Activated T-cell treated with anti-CD3 and anti-CD28 coated beads, Interleukin-2, amount 50 U/mL, for 4 hours (primary cell): Measurements from ENCODE around the gene FBXL7. TPM values are rescaled to one million over a fixed set of nuclear protein-coding genes. Genes with fewer than 3 reads are reported as not detected.

Experiments used
- ATAC-seq, 2 donors: fragments of 200-7000 bp; cut with Tn5 transposase; one replicate each; pipeline ENCODE4 v1.10.0; 2021
- DNase-seq: peaks from one replicate; pipeline ENCODE4 v3.0.0-alpha.2; 2020
- H3K27me3 Mint-ChIP-seq: one replicate; pipeline ENCODE4 v1.8.0; 2021; ENCODE audit warnings: low read depth, mixed read lengths
- H3K36me3 Mint-ChIP-seq: one replicate; pipeline ENCODE4 v1.8.0; 2022; ENCODE audit warnings: mixed read lengths; ENCODE audit not compliant: insufficient read depth
- H3K4me1 Mint-ChIP-seq: one replicate; pipeline ENCODE4 v1.8.0; 2021; ENCODE audit warnings: low read depth, mixed read lengths
- H3K4me3 Mint-ChIP-seq: one replicate; pipeline ENCODE4 v1.8.0; 2021; ENCODE audit warnings: mild to moderate bottlenecking, moderate library complexity, mixed read lengths
- H3K9me3 Mint-ChIP-seq: one replicate; pipeline ENCODE4 v1.8.0; 2021; ENCODE audit warnings: mixed read lengths
- total RNA-seq, 3 donors: library from RNA; stranded (reverse); gene quantifications; one replicate each; pipeline ENCODE4 v1.2.1, GENCODE V29; 2021

FBXL7 gene
- total RNA-seq, 3 donors from 2014 or later = not detected

DNA sequence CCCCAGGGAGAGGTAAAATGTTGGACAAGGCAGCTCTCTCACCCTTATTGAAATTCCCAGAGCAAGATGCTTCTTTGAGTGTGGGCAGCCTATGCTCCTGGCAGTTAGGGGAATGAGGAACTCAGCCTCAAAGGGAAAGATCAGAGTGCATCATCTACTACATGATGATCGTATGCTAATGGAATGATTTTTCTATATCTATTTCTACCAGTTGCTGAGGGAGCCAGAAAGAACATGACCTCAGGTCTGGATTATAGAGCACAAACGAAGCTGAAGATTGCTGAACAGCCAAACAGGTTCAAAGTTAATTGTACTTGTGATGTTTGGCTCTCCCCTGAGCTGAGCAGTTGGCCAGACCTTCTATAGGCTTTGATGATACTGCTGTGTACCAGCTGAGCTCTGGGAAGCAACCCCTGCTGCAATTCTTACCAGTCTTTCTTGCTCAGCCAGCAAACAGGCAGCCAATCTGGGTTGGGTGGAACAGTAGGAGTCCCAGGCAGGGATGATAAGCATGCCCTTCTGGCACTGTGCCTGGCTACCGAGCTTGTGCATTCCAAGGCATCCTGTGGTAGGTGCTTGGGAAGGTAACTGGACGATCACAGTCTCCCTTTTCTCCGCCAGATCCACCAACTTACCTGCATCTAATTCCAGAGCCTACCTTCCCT lies 10.3 kb upstream of the FBXL7 start:
- Mint-ChIP-seq H3K36me3 (no peaks in the 10 kb centered on the region), H3K4me3 (no peak overlapping the region), H3K27me3 (no peaks in the 10 kb centered on the region), H3K4me1 (no peaks in the 10 kb centered on the region), H3K9me3 (peaks cover 7% of the 10 kb centered on the region)
- ATAC-seq (no peak), DNase-seq (no peak)

- peaks cover under 1% of the 10 kb centered on the region for H3K27me3 Mint-ChIP-seq
- ATAC-seq = no peak
- no peaks in the 10 kb centered on the region for H3K4me1 Mint-ChIP-seq
- no peak for DNase-seq
- H3K9me3 Mint-ChIP-seq = peaks cover 7% of the 10 kb centered on the region
- no peaks in the 10 kb centered on the region for H3K36me3 Mint-ChIP-seq
- no peak overlapping the region for H3K4me3 Mint-ChIP-seq
Observed at GRCh38 chr5:15492545-15492944, 7.4 kb upstream of the FBXL7 start.

- H3K36me3 Mint-ChIP-seq = no peaks in the 10 kb centered on the region
- no peak for ATAC-seq
- H3K9me3 Mint-ChIP-seq = peaks cover 7% of the 10 kb centered on the region
- H3K4me1 Mint-ChIP-seq = no peaks in the 10 kb centered on the region
- H3K27me3 Mint-ChIP-seq = peaks cover 10% of the 10 kb centered on the region
- no peak for DNase-seq
- H3K4me3 Mint-ChIP-seq = no peak overlapping the region
Observed at GRCh38 chr5:15493501-15493900, 6.5 kb upstream of the FBXL7 start.

DNA sequence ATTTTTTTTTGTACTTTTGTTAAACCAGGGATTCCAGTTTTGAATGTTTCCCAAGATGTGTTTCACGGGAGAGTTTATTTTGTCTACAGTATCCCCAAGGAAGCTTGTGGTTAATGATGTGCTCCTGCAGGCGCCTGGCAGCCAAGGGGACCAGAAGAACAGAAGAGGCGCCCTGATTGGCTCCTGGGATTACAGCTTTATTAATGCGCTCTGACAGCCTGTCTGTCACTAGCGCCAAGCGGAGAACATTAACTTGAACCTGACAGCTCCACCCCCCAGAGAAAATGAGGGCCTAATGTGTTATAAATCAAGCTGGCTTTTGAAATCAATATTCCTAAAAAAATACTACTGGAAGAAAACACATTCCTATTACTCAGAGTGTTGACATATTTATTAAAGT lies 5.0 kb upstream of the FBXL7 start:
- ATAC-seq (no peak), DNase-seq (no peak)
- Mint-ChIP-seq H3K9me3 (peaks cover 7% of the 10 kb centered on the region), H3K36me3 (no peaks in the 10 kb centered on the region), H3K4me1 (no peaks in the 10 kb centered on the region), H3K27me3 (peaks cover 20% of the 10 kb centered on the region), H3K4me3 (no peak overlapping the region)

DNA sequence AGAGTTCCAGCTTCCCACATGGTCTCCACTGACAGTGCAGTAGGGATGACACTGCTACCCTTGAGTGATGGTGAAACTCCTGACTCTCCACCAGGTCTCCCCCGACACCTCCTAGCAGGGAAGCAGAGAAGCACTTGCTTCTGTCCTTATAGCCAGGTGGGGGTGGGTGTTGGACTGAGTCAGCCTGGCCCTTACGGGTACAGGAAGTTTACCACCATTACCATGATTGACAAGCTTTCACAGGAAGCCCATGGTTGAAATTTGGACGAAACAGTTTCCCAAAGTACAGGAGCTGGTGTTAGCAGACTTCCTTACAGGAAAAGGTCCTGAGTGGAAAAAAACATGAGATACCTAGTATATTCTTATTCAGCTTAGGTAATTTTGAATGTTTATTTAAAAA lies 3.1 kb upstream of the FBXL7 start:
- ATAC-seq (no peak), DNase-seq (no peak)
- Mint-ChIP-seq H3K4me3 (no peak overlapping the region), H3K4me1 (no peaks in the 10 kb centered on the region), H3K36me3 (no peaks in the 10 kb centered on the region), H3K9me3 (peaks cover 7% of the 10 kb centered on the region), H3K27me3 (peaks cover 32% of the 10 kb centered on the region)

- Mint-ChIP-seq H3K9me3 (peaks cover 6% of the 10 kb centered on the region), H3K36me3 (no peaks in the 10 kb centered on the region), H3K27me3 (peaks cover 37% of the 10 kb centered on the region), H3K4me3 (no peak overlapping the region), H3K4me1 (no peaks in the 10 kb centered on the region)
- DNase-seq (no peak), ATAC-seq (peak in 1 of 2 donors; percentile 18)
Observed at GRCh38 chr5:15500325-15501001, 483 bp downstream of the FBXL7 start.

GRCh38 chr5:15501091-15501791 lies 1.3 kb downstream of the FBXL7 start:
- ATAC-seq = no peak
- H3K4me1 Mint-ChIP-seq = no peaks in the 10 kb centered on the region

GRCh38 chr5:15502208-15502607 lies 2.2 kb downstream of the FBXL7 start:
- Mint-ChIP-seq H3K36me3 (no peaks in the 10 kb centered on the region), H3K27me3 (peaks cover 37% of the 10 kb centered on the region), H3K4me3 (no peak overlapping the region), H3K4me1 (no peaks in the 10 kb centered on the region), H3K9me3 (peaks cover 9% of the 10 kb centered on the region)
- DNase-seq (no peak), ATAC-seq (no peak)

More at GRCh38 chr5:15501091-15501791, 1.3 kb downstream of the FBXL7 start:
- Mint-ChIP-seq H3K9me3 (peaks cover 6% of the 10 kb centered on the region), H3K36me3 (no peaks in the 10 kb centered on the region), H3K27me3 (peaks cover 37% of the 10 kb centered on the region), H3K4me3 (no peak overlapping the region)
- no peak for DNase-seq

DNA sequence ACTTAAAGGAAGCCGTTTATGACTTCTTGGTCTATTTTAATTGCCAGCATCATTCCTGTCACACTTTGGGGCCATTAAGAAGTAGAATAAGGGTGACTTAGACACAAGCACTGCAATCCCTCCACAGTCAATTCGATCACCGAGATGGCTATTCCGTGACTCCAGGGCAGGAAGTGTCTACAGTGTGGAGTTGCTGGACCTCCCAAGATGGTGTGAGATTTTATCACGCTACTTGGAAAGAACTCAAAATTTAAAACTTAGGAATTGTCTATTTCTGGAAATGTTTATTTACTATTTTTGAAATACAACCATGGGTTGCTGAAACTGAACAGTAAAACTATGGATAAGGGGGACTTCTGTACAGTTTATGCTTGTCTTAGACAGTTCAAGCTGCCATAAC lies 6.2 kb downstream of the FBXL7 start:
- Mint-ChIP-seq H3K27me3 (peaks cover 10% of the 10 kb centered on the region), H3K4me3 (no peak overlapping the region), H3K36me3 (no peaks in the 10 kb centered on the region), H3K4me1 (no peaks in the 10 kb centered on the region), H3K9me3 (peaks cover 9% of the 10 kb centered on the region)
- no peak for DNase-seq
- no peak for ATAC-seq

- H3K4me1 Mint-ChIP-seq = no peaks in the 10 kb centered on the region
- ATAC-seq (no peak), DNase-seq (no peak)
- H3K9me3 Mint-ChIP-seq = peaks cover 9% of the 10 kb centered on the region
- H3K27me3 Mint-ChIP-seq = peaks cover 4% of the 10 kb centered on the region
- H3K36me3 Mint-ChIP-seq = no peaks in the 10 kb centered on the region
- H3K4me3 Mint-ChIP-seq = no peak overlapping the region
Observed at GRCh38 chr5:15506897-15507296, 6.9 kb downstream of the FBXL7 start.

DNA sequence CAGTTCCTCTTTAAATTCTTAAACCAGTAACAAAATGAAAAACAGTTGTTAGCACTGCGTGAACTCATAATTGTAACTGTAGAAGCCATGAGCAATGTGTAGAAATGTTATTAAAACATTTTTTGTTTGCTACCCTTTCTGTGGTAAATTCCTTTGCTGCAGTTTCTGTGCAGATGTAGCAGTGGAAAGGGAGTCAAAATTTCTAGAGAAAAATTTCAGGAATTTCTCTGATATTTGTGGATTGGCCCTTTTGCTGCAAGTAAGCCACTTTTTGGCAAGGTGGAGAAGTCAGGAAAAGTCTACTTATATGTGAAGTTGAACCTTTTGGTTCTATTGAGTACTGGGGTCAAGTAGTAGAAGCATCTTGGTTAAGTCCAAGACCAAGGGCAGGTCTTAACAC lies 10.1 kb downstream of the FBXL7 start:
- no peaks in the 10 kb centered on the region for H3K36me3 Mint-ChIP-seq
- ATAC-seq (no peak), DNase-seq (no peak)
- H3K27me3 Mint-ChIP-seq = no peaks in the 10 kb centered on the region
- H3K9me3 Mint-ChIP-seq = peaks cover 3% of the 10 kb centered on the region
- no peak overlapping the region for H3K4me3 Mint-ChIP-seq
- no peaks in the 10 kb centered on the region for H3K4me1 Mint-ChIP-seq

DNA sequence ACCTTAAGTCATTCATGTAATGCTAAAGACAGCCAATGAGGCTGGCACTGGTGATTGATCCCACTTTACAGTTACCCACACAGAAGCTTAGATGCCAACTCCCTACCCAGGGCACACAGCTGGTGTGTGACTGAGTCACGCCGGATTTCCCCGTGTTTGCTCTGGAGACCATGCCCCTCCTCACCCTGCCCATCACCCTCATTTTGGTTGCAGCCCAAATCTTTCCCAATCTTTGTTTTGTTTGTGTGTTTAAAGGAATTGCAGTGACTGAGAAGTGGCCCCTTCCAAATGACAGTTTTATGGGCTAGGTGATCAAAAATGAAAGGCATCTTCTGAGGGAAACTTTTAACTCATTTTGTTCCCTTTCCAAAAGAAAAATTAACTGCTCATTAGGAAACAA lies 10.9 kb downstream of the FBXL7 start:
- no peaks in the 10 kb centered on the region for H3K27me3 Mint-ChIP-seq
- no peaks in the 10 kb centered on the region for H3K36me3 Mint-ChIP-seq
- H3K4me1 Mint-ChIP-seq = no peaks in the 10 kb centered on the region
- DNase-seq (no peak), ATAC-seq (no peak)
- peaks cover 3% of the 10 kb centered on the region for H3K9me3 Mint-ChIP-seq
- H3K4me3 Mint-ChIP-seq = no peak overlapping the region

- no peaks in the 10 kb centered on the region for H3K27me3 Mint-ChIP-seq
- H3K4me3 Mint-ChIP-seq = no peak overlapping the region
- no peaks in the 10 kb centered on the region for H3K9me3 Mint-ChIP-seq
- no peaks in the 10 kb centered on the region for H3K36me3 Mint-ChIP-seq
- ATAC-seq (no peak), DNase-seq (no peak)
- H3K4me1 Mint-ChIP-seq = no peaks in the 10 kb centered on the region
Observed at GRCh38 chr5:15513431-15513830, 13.5 kb downstream of the FBXL7 start.

DNA sequence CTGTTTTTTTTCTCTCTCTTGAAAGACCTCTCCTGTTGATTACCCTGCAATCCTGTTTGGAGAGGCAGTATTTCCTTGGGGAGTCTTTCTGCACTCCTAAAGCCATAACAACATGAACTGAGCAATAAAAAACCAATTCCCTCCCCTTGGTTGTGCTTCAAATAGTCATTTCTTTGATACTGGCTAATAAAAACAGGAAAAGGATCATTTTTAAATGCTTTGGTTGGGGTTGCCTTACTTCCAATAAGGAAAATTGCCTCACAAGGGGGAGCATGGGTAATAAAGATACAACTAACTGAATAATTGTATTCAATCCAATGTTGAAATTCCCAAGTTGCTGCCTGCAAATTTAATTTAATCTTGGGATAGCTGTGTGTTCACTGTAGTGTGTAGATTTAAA lies 13.9 kb downstream of the FBXL7 start:
- no peaks in the 10 kb centered on the region for H3K4me1 Mint-ChIP-seq
- no peaks in the 10 kb centered on the region for H3K9me3 Mint-ChIP-seq
- no peaks in the 10 kb centered on the region for H3K36me3 Mint-ChIP-seq
- DNase-seq (no peak), ATAC-seq (no peak)
- H3K27me3 Mint-ChIP-seq = no peaks in the 10 kb centered on the region
- no peak overlapping the region for H3K4me3 Mint-ChIP-seq

DNA sequence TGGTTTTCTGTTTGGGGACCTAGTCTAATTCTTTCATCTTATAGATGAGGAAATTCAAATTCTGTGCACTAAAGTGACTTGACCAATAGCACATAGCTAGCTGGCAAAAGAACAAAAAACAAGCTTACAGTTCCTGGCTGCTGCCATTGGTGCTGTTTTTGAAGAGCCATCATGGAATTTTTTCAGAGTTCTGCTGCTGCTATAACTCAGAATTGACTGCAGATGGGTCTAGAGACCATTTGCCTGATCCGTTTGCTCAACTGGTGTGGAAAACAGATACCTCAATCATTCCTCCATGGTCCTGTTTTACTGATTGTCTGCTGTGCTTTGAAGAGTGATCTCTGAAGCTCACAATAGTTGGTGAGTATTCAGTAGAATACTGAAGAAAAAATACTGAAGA lies 15.2 kb downstream of the FBXL7 start:
- H3K4me1 Mint-ChIP-seq = no peaks in the 10 kb centered on the region
- no peaks in the 10 kb centered on the region for H3K36me3 Mint-ChIP-seq
- no peak overlapping the region for H3K4me3 Mint-ChIP-seq
- no peaks in the 10 kb centered on the region for H3K27me3 Mint-ChIP-seq
- no peak for DNase-seq
- H3K9me3 Mint-ChIP-seq = peaks cover 2% of the 10 kb centered on the region
- ATAC-seq = no peak
